CD4-positive, alpha-beta T cell treated with Interleukin-4 for 1 hour (primary cell): ENCODE results near the gene AKAP8L.
"Not testable (repeated sequence)": the region's sequence is repeated elsewhere in the genome, so short reads cannot be mapped to it uniquely, and the experiment has no call there.

Experiments
- DNase-seq, 2 donors: peaks; one replicate each; pipeline ENCODE4 v3.0.0-alpha.2; 2020 to 2022

Gene AKAP8L

GRCh38 chr19:15378534-15379082 lies 40.2 kb downstream of the AKAP8L start:
- peak; percentile 35 to 58 for DNase-seq

GRCh38 chr19:15374796-15375440 lies 43.9 kb downstream of the AKAP8L start:
- no peak for DNase-seq

GRCh38 chr19:15374105-15374651 lies 44.6 kb downstream of the AKAP8L start:
- DNase-seq: no peak

- DNase-seq: no peak
Observed at GRCh38 chr19:15373644-15374043, 45.1 kb downstream of the AKAP8L start.

GRCh38 chr19:15372891-15373301 lies 45.9 kb downstream of the AKAP8L start:
- DNase-seq: no peak

- no peak for DNase-seq
Observed at GRCh38 chr19:15372470-15372869, 46.3 kb downstream of the AKAP8L start.

GRCh38 chr19:15371786-15372380 lies 46.9 kb downstream of the AKAP8L start:
- DNase-seq: no peak

GRCh38 chr19:15371119-15371518 lies 47.7 kb downstream of the AKAP8L start:
- DNase-seq: no peak

GRCh38 chr19:15369594-15369891 lies 49.2 kb downstream of the AKAP8L start:
- no peak for DNase-seq

- no peak for DNase-seq
Observed at GRCh38 chr19:15368798-15369593, 49.8 kb downstream of the AKAP8L start.

- DNase-seq: no peak
Observed at GRCh38 chr19:15368051-15368632, 50.6 kb downstream of the AKAP8L start.

- no peak for DNase-seq
Observed at GRCh38 chr19:15367439-15367838, 51.3 kb downstream of the AKAP8L start.

GRCh38 chr19:15365264-15365663 lies 53.5 kb downstream of the AKAP8L start:
- DNase-seq: no peak

GRCh38 chr19:15363791-15364190 lies 55.0 kb downstream of the AKAP8L start:
- not testable (repeated sequence) for DNase-seq

GRCh38 chr19:15363048-15363447 lies 55.7 kb downstream of the AKAP8L start:
- DNase-seq: not testable (repeated sequence)

- DNase-seq: not testable (repeated sequence)
Observed at GRCh38 chr19:15360015-15360414, 58.8 kb downstream of the AKAP8L start.

GRCh38 chr19:15358918-15359317 lies 59.9 kb downstream of the AKAP8L start:
- DNase-seq: no peak

GRCh38 chr19:15357906-15358305 lies 60.9 kb downstream of the AKAP8L start:
- no peak for DNase-seq

GRCh38 chr19:15354566-15355296 lies 64.1 kb downstream of the AKAP8L start:
- no peak for DNase-seq

GRCh38 chr19:15353908-15354307 lies 64.9 kb downstream of the AKAP8L start:
- DNase-seq: no peak

- not testable (repeated sequence) for DNase-seq
Observed at GRCh38 chr19:15352535-15352934, 66.3 kb downstream of the AKAP8L start.

GRCh38 chr19:15341328-15341727 lies 77.5 kb downstream of the AKAP8L start:
- DNase-seq: not testable (repeated sequence)
